ENCODE measurements around the gene PKD1. TPM values are rescaled to one million over a fixed set of nuclear protein-coding genes. Genes with fewer than 3 reads are reported as not detected.

The PKD1 gene
- polyA plus RNA-seq (ENCODE audit: insufficient read length in 10 of 10) = 100 to 1,000 TPM in 9 of 10 donors, 10 to 100 TPM in 1; 86.8 to 161 (median 120) TPM
- long read RNA-seq, donor 1, partial matches to known transcripts = 0 of 2 reads
- long read RNA-seq, donor 1, other reads (novel, unspliced or antisense) = 0 of 2 reads
- long read RNA-seq, donor 2 = 0 reads
- long read RNA-seq, donor 3 = 0 reads
- long read RNA-seq, donor 4, partial matches to known transcripts = 12 of 13 reads
- long read RNA-seq, donor 4, other reads (novel, unspliced or antisense) = 0 of 13 reads
- long read RNA-seq, donor 5, partial matches to known transcripts = 6 of 9 reads
- long read RNA-seq, donor 5, other reads (novel, unspliced or antisense) = 0 of 9 reads
- long read RNA-seq, donor 6 = 0 reads
- long read RNA-seq, donor 7, partial matches to known transcripts = 6 of 7 reads
- long read RNA-seq, donor 7, other reads (novel, unspliced or antisense) = 0 of 7 reads
- long read RNA-seq, donor 8, partial matches to known transcripts = 0 of 2 reads
- long read RNA-seq, donor 8, other reads (novel, unspliced or antisense) = 0 of 2 reads
- long read RNA-seq, donor 9, partial matches to known transcripts = 5 of 6 reads
- long read RNA-seq, donor 9, other reads (novel, unspliced or antisense) = 0 of 6 reads

- peak; percentile 94 to 98 (median 95) for DNase-seq
Observed at GRCh38 chr16:2135770-2136490, at the start of gene PKD1. PKD1 (minus strand) TSS chr16:2135898; CDS start chr16:2135689, 209 bp downstream.

- no peak for DNase-seq
Observed at GRCh38 chr16:2184962-2185361, 49.3 kb upstream of the PKD1 start.

- DNase-seq = no peak
Observed at GRCh38 chr16:2184346-2184745, 48.6 kb upstream of the PKD1 start.

- DNase-seq = no peak
Observed at GRCh38 chr16:2183671-2184070, 48.0 kb upstream of the PKD1 start.

DNA sequence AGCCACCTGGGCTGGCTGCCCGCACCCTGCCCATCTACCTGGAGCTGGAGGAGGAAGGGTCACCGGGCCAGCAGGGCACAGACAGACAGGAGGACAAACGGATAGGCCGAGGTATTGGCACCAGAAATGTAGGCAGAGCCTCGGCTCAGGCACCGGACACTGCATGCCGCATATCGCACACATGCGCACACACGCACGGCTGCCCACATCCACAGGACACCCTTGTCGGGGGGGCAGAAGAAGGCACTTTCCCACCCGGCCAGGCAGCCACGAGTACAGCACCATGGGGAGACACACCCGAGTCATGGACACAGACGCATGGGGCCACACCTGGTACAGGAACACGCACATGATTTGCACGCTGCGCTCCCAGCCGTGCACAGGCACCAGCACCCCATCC lies 46.3 kb upstream of the PKD1 start:
- DNase-seq = no peak

DNA sequence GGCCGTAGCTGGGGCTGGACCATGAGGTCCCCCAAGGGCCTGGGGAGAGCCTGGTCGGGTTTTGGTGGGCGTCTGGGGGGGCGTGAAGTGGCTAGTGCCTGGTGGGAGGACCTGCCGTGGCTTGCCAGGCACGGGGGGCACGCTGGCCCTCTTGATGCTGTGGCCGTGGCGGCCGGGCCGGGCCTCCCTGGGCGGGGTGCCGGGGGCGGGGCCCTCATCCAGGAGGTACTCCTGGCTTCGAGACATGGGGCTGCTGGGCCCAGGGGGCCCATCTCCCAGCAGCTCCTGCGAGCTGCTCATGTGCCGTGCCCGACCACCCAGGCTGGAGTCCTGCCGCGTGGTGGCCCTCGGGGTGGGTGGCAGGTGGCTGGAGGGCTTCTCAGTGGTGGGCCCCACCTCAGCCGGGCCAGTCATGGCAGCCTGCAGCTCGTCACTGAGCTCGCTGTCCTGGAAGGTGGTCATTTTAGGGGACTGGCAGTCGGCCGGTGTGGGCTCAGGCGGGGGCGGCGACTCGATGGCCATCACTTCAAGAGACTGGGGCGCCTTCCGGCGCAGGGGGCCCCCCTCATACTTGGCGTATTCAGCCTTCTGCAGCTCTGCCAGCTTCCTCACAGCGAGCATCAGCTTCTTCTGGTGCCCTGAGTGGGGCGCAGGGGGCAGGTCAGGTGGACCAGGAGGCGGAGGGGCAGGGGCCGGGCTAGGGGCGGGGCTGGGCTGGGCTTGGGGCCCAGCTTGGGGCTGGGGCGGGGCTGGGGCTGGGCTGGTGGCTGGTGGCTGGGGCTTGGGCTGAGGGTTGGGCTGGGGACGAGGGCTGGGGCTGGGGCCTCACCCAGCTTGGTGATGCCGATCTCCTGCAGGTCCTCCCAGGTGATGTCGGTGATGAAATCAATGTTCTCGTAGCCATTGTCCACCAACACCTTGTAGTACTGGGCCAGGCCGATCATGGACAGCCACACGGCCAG lies 45.5 kb upstream of the PKD1 start:
- DNase-seq = no peak

DNA sequence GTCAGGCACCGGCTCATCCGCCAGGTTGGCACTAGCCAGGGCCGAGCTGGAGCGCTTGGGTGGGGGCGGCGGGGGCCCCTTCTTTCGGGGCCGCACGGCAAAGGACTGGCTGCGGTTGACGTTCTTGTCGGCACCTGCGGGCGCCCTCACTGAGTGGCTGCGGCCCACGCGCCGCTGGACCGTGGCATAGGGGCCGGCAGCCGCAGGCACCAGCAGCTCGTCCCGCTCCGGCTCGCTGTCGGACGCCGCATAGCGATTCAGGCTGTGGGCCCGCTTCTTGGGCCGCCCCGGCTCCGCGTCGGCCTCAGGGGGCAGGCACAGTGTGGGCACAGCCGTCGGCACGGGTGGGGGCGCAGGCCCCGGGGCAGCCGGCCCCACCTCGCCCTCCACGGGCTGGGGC lies 44.8 kb upstream of the PKD1 start:
- no peak for DNase-seq

- DNase-seq = no peak
Observed at GRCh38 chr16:2179576-2179975, 43.9 kb upstream of the PKD1 start.

DNA sequence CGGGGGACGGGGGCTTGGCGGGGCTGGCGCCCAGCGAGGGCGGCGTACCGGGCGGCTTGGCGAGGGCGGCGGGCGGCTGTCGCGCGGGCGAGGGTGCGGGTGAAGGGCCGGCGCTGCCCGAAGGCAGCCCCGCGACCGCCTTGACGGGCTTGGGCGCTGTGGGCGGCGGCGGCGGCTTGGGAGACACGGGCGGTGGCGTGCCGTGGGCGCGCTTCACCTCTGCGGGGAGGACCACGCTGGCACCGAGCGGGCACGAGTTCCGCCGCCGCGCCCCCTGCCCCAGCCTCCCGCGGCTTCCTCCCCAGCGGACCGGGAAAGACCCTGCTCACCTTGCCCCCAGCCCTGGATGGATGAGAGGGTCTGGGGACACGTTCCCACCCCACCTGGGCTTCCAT lies 43.4 kb upstream of the PKD1 start:
- DNase-seq = no peak

DNA sequence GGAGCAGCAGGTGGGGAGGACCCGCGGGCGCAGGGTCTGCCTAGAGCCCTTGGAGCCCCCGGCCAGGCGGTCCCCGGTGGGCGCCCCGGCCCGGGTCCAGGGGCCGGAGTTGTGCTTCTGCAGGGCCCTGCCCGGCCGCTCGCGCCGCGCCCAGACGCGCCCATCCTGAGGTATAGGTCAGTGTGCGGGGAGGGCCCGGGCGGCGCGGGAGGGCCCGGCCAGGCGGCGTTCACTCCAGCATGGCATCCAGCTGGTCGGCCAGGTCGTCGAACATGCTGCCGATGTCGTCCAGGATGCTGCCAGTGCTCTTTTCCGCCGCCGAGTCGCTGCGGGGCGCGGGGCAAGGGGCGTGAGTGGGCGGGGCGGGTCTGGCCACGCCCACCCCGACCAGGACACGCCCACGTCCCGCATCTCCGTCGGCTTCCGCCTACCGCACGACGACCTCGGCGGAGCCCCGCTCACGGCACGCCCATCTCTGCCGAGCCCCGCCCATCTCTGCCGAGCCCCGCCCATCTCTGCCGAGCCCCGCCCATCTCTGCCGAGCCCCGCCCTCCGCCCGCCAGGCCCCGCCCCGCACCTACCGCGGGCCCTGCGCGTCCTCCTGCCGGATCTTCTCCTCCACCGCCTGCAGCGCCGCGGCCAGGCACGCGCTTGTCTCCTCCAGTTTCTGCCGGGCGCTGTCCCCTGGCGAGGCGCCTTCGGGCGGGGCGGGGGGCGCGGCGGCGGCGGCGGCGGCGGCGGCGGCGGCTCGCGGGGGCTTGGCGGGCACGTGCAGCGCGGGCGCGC lies 42.8 kb upstream of the PKD1 start:
- DNase-seq = peak in 1 of 3 donors; percentile 65

GRCh38 chr16:2177561-2177960 lies 41.9 kb upstream of the PKD1 start:
- DNase-seq = no peak

- DNase-seq = no peak
Observed at GRCh38 chr16:2177101-2177500, 41.4 kb upstream of the PKD1 start.

- DNase-seq = no peak
Observed at GRCh38 chr16:2176047-2176446, 40.3 kb upstream of the PKD1 start.

- DNase-seq = no peak
Observed at GRCh38 chr16:2175454-2175853, 39.8 kb upstream of the PKD1 start.

- DNase-seq = no peak
Observed at GRCh38 chr16:2174396-2175131, 38.9 kb upstream of the PKD1 start.

- DNase-seq = no peak
Observed at GRCh38 chr16:2173916-2174315, 38.2 kb upstream of the PKD1 start.

DNA sequence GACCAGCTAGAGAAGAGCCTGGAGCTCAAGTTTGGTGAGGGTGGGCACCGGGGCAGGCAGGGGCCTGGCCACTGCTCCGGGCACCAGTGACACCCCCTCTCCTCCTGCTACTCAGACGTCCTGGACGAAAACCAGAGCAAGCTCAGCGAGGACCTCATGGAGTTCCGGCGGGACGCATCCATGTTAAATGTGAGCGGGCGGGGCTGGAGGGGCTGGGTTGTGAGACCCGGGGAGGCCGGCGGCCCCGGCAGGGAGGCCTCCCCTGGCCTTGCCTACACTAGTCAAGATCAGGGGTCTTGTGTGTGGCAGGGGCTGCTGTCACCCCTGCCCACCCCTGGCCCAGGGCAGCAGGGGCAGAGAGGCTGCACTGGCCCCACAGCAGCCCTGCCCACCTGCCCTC lies 37.7 kb upstream of the PKD1 start:
- DNase-seq = no peak

DNA sequence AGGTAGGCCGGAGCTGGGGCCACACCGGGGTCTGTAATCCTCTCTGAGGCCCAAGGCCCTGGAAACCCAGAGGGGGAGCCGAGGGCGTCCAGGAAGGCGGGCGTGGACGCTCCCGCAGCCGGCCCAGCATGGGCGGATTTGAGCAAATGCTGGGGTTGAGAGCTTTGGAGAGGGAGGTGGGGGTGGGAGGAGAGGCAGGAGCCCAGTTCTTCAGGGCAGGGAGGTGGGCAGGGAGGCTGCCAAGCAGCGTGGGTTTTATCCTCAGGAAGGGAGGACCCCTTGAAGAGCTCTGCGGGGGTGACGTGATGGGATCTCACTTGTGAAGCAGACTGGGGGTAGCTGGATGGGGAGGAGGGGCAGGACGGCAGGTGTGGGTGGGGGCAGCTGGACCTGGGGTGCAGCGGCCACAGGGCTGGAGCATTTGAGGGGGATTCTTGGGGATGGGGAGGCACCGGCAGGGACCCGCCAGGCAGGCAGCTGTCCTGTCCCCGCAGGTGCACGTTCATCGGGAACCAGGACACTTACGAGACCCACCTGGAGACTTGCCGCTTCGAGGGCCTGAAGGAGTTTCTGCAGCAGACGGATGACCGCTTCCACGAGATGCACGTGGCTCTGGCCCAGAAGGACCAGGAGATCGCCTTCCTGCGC lies 37.1 kb upstream of the PKD1 start:
- no peak for DNase-seq

- DNase-seq = no peak
Observed at GRCh38 chr16:2171601-2172178, 36.0 kb upstream of the PKD1 start.

Measured in muscle of back (tissue), 13 donors.